Tibial artery (tissue), 4 donors: ENCODE measurements around the gene APOC4.

Experiments used
- DNase-seq, 2 donors: peaks; one replicate each; pipeline ENCODE4 v3.0.0-alpha.2; 2019
- H3K27ac ChIP-seq, 2 donors: fragments of 200-600 bp; sonication (generic) in 1 of 2; 1 replicate in 1 of 2; 2 replicates in 1 of 2; pipeline ENCODE4 v1.5.1; 2018 to 2019; ENCODE audit warnings: mild to moderate bottlenecking in 1 of 2
- H3K27me3 ChIP-seq, 2 donors: fragments of 200-600 bp; sonication (generic) in 1 of 2; one replicate each; pipeline versions ENCODE4 v1.5.1 to v1.6.0; 2016 to 2019
- H3K36me3 ChIP-seq, 3 donors: fragments of 200-600 bp; sonication (generic) in 2 of 3; one replicate each; pipeline ENCODE4 v1.5.1; 2016 to 2019; ENCODE audit warnings: mild to moderate bottlenecking in 2 of 3
- H3K4me1 ChIP-seq, 4 donors: fragments of 200-600 bp; sonication (generic) in 2 of 4; 1 replicate in 3 of 4; 2 replicates in 1 of 4; pipeline ENCODE4 v1.5.1; 2016 to 2019
- H3K4me3 ChIP-seq, 2 donors: fragments of 200-600 bp; sonication (generic) in 1 of 2; 1 replicate in 1 of 2; 2 replicates in 1 of 2; pipeline ENCODE4 v1.5.1; 2018 to 2019; ENCODE audit warnings: mild to moderate bottlenecking in 2 of 2
- H3K9me3 ChIP-seq, 3 donors: fragments of 200-600 bp; sonication (generic) in 1 of 3; one replicate each; pipeline ENCODE4 v1.5.1; 2016 to 2019
- CTCF ChIP-seq, 2 experiments: fragments of 200-600 bp in 1 of 2; fragments of 450-650 bp in 1 of 2; IDR thresholded peaks; one replicate each; pipeline ENCODE4 v1.5.1; 2017 to 2019; ENCODE audit warnings: antibody characterized with exemption in 2 of 2, mild to moderate bottlenecking in 1 of 2, moderate library complexity in 1 of 2
- intact Hi-C: fragments of 100-400 bp; cut with DNase I; formaldehyde crosslinking; loops from one replicate; pipeline ENCODE4 v1.15.0; 2023; ENCODE audit warnings: low total_unique reads

APOC4 gene

GRCh38 chr19:44948237-44948636 is 6.2 kb downstream of the APOC4 start:
- Histone ChIP-seq H3K4me3 (no peak overlapping the region), H3K27me3 (no peaks in the 10 kb centered on the region), H3K4me1 (peaks cover 0 to 18% (median 9%) of the 10 kb centered on the region in 4 donors), H3K27ac (no peak overlapping the region), H3K9me3 (no peaks in the 10 kb centered on the region), H3K36me3 (peaks cover 0 to 14% (median 10%) of the 10 kb centered on the region in 3 donors)
- DNase-seq = no peak
- no peak for TF ChIP-seq CTCF (IDR thresholded peaks at IDR 0.05)
- intact Hi-C loops = no loop called here

GRCh38 chr19:44948763-44949374 is 6.8 kb downstream of the APOC4 start:
- intact Hi-C loops = no loop called here
- Histone ChIP-seq H3K27me3 (no peaks in the 10 kb centered on the region), H3K4me1 (peaks cover 0 to 24% (median 12%) of the 10 kb centered on the region in 4 donors), H3K36me3 (peaks cover 0 to 14% (median 10%) of the 10 kb centered on the region in 3 donors), H3K9me3 (no peaks in the 10 kb centered on the region), H3K4me3 (no peak overlapping the region), H3K27ac (no peak overlapping the region)
- no peak for DNase-seq
- no peak for TF ChIP-seq CTCF (IDR thresholded peaks at IDR 0.05)

GRCh38 chr19:44949550-44949949 is 7.5 kb downstream of the APOC4 start:
- TF ChIP-seq CTCF (IDR thresholded peaks at IDR 0.05) = no peak
- Histone ChIP-seq H3K36me3 (peaks cover 0 to 14% (median 10%) of the 10 kb centered on the region in 3 donors), H3K27ac (no peak overlapping the region), H3K4me1 (peaks cover 0 to 30% (median 17%) of the 10 kb centered on the region in 4 donors), H3K4me3 (no peak overlapping the region), H3K27me3 (peaks cover 0 to under 1% of the 10 kb centered on the region in 2 donors), H3K9me3 (no peaks in the 10 kb centered on the region)
- DNase-seq = no peak
- intact Hi-C loops = no loop called here

GRCh38 chr19:44951179-44952159 is 9.4 kb downstream of the APOC4 start:
- H3K36me3 ChIP-seq = peaks cover 0 to 14% (median 10%) of the 10 kb centered on the region in 3 donors
- peak overlapping the region in 1 of 2 donors; percentile 52 for H3K27ac ChIP-seq
- intact Hi-C loops = loop anchor here (5.0 kb wide), 1 partner anchor 49 kb away; no protein-coding TSS in a partner anchor
- H3K4me1 ChIP-seq = peaks cover 0 to 40% (median 26%) of the 10 kb centered on the region in 4 donors
- peak; percentile 66 to 71 for DNase-seq
- peaks cover 0 to 4% of the 10 kb centered on the region in 2 donors for H3K27me3 ChIP-seq
- no peaks in the 10 kb centered on the region for H3K9me3 ChIP-seq
- TF ChIP-seq CTCF (IDR thresholded peaks at IDR 0.05) = peak; percentile 80 to 85
- H3K4me3 ChIP-seq = no peak overlapping the region

- Histone ChIP-seq H3K36me3 (peaks cover 0 to 14% (median 10%) of the 10 kb centered on the region in 3 donors), H3K4me1 (peaks cover 0 to 65% (median 44%) of the 10 kb centered on the region in 4 donors), H3K9me3 (no peaks in the 10 kb centered on the region), H3K4me3 (peak overlapping the region; percentile 94 to 99), H3K27me3 (peaks cover 0 to 4% of the 10 kb centered on the region in 2 donors), H3K27ac (peak overlapping the region; percentile 87 to 95)
- intact Hi-C loops = loop anchor here (5.0 kb wide), 1 partner anchor 52 kb away; no protein-coding TSS in a partner anchor
- TF ChIP-seq CTCF (IDR thresholded peaks at IDR 0.05) = no peak
- no peak for DNase-seq
Observed at GRCh38 chr19:44954278-44954648, 12.2 kb downstream of the APOC4 start.
